ENCODE data around the gene TYW5. TPM values are rescaled to one million over a fixed set of nuclear protein-coding genes. Genes with fewer than 3 reads are reported as not detected.

Gene TYW5
- total and polyA plus RNA-seq, 2 of the 13 experiments (the other 11 are each of a cell fraction or from before 2014, with no cell fraction given), result 8.3 to 14.6 TPM

GRCh38 chr2:199955007-199955338 is 318 bp downstream of the TYW5 start (continued):
- TF ChIP-seq ZNF792 (CRISPR knock-in tag; IDR thresholded peaks at IDR 0.05), result no peak
- no peak for TF ChIP-seq AFF4 (CRISPR knock-in tag; IDR thresholded peaks at IDR 0.05)
- TF ChIP-seq ZNF18 (CRISPR knock-in tag; IDR thresholded peaks at IDR 0.05; ENCODE audit: insufficient replicate concordance), result no peak
- no peak for TF ChIP-seq HMGXB3 (CRISPR knock-in tag; IDR thresholded peaks at IDR 0.05; ENCODE audit: borderline replicate concordance)
- TF ChIP-seq ZNF329 (CRISPR knock-in tag; IDR thresholded peaks at IDR 0.05; ENCODE audit: low read depth), result no peak
- TF ChIP-seq ZNF367 (CRISPR knock-in tag; IDR thresholded peaks at IDR 0.05; ENCODE audit: borderline replicate concordance), result no peak
- no peak for TF ChIP-seq EEA1 (CRISPR knock-in tag; IDR thresholded peaks at IDR 0.05; ENCODE audit: borderline replicate concordance)
- TF ChIP-seq KMT2A (CRISPR knock-in tag; IDR thresholded peaks at IDR 0.05), result no peak
- no peak for TF ChIP-seq IRF1 (CRISPR knock-in tag; IDR thresholded peaks at IDR 0.05; ENCODE audit: low read depth)
- TF ChIP-seq ZNF781 (CRISPR knock-in tag; IDR thresholded peaks at IDR 0.05; ENCODE audit: borderline replicate concordance, not compliant biosample characterization), result no peak
- TF ChIP-seq AKNA (CRISPR knock-in tag; IDR thresholded peaks at IDR 0.05; ENCODE audit: borderline replicate concordance), result 0 out of 2 replicates have a peak, but pooled peaks have one; percentile 3
- TF ChIP-seq YY1 (IDR thresholded peaks at IDR 0.05; ENCODE audit: insufficient read depth, insufficient replicate concordance, low read depth, low read length), result no peak
- TF ChIP-seq ZNF607 (CRISPR knock-in tag; IDR thresholded peaks at IDR 0.05; ENCODE audit: borderline replicate concordance), result no peak; the same call in 1 of the 2 replicates
